DMS53 (cell line): ENCODE results near the gene ZNF407.

Source experiments
- DNase-seq: peaks from one replicate; lab custom pipeline; 2025; lab: John Stamatoyannopoulos, UW

Gene ZNF407

DNA sequence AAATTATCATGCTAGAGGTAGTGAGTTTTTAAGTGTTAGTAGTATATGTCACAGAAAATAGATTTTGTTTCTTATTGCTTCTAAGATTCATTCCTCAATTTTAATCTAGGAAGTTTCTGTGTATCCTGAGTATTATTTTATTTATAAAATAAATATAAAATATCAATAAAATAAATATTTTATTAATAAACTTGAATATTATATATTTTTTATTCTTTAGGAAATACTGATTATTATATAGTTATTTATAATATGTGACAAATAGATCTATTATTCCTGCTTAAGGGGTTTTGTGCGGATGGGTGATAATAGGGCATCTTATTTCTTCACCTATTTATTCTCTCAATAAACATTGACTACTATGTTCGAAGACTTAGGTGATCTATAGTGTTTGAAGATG lies 191.0 kb downstream of the ZNF407 start:
- no peak for DNase-seq

DNA sequence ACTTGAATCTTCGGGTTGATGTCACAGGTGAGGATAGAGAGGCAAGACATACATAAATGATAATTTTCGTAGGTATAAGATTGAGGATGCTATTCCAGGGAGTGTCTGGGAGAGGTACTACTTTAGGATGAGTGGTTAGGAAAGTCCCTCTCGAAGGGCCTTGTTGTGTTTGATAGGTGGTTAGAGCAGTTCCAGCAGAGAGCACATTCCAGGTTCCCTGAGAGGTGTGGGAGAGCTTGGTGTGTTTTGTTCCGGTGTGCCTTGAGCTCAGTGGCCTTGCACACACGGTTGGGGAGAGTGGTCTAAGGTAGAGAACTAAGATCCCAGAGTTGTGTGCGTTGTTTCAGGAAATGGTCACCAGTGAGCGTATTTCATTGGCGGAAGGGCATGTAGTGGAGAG lies 191.4 kb downstream of the ZNF407 start:
- no peak for DNase-seq

DNA sequence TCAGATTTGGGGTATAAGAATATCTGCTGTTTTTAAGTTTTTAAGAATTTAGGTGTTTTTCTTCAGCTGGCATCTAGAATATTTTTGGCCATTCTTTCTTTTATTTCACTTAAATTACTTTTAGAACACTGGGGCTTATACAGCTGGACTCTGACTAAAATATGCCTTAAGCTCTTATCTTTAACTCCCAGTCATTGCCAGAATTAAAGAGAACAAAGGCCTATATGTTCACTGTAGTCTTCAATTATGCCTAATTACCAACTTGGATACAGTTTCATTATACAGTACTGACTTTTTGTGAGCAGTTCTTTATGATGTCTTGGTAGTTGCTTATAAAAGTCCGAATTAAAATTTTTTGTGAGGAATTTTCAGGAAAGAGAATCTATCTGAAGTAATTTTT lies 192.8 kb downstream of the ZNF407 start:
- no peak for DNase-seq

DNA sequence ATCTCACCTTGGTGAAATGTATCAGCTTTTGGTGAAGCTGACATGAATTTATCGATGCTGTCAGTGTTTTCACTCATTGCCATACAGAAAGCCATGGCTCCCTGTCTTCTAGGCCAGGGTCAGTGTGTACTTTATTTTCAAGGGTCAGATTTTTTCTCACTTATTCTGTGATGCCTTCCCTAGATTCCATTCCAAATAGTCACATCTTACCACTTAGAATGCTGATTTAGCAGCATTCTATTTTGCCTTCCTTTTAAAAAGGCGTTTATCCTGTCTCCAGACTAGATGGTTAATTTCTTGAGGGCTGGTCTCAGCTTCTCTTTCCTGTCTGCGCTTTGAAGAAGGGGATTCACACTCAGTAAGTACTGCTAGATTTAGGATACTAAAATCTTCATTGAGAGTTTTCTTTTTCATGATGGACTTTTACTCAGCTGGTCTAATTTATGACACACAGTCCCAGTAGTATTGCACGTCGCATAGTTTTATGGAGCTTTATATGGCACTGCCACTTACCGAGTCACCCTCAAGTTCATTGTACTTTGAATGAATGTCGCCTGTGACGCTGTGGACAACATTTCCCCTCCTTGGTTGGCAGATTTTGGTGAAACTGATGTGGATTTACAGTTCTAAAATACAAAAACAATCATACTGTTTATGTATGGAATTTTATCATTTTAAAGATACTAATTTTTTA lies 194.0 kb downstream of the ZNF407 start:
- no peak for DNase-seq

DNA sequence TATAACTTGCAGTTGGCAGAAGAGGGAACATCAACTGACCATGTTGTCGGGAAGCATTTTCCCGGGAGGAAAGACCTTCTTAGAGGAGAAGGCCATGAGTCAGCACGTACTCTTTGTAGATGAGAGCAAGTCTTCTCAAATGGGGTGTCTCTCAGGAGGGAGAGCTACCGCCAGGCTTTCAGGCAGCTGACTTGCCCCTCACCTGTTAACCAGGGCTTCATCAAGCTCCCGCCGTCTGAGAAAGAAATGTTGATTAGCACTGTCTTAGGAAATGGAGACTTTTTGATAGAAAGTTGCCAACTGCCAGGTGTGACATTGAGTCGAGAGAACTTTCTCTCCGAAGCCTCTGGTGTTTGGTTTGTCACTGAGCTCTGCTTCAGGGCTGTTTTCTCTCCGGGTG lies 196.1 kb downstream of the ZNF407 start:
- no peak for DNase-seq

DNA sequence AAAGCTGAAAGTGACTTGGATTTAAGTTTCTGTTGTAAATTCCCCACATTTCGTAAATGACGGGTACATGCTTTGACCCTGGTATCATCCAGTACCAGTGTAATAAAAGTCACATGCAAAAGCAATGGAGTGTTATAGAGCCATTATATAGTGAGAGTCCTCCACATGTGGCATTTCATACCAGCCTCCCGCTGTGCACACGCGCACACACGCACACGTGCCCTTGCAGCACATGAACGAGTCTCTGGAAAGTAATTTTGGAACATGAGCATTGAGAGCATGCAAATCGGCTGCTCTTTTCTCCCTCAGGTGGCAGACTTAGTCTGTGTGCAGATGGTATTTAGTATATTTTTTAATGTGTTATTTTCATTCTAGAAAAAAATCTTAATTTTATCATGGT lies 198.1 kb downstream of the ZNF407 start:
- no peak for DNase-seq

DNA sequence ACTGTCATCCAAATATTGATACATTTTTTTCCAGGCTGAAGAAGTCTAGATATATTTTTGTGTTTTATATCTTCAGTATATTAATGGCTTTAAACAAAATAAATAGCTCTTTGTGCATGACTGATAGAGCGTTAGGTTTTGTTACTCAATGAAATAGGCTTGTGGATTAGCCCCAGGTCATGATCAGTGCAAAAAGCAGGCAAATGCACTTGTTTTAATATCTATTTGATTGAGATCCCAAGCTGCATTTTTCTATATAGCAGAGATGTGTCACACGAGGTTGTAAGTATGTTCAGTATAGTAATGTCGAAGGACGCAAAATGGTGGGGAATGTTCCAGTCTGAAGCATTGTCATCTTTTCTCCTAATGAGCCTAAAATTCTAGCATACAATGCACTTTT lies 198.5 kb downstream of the ZNF407 start:
- no peak for DNase-seq

DNA sequence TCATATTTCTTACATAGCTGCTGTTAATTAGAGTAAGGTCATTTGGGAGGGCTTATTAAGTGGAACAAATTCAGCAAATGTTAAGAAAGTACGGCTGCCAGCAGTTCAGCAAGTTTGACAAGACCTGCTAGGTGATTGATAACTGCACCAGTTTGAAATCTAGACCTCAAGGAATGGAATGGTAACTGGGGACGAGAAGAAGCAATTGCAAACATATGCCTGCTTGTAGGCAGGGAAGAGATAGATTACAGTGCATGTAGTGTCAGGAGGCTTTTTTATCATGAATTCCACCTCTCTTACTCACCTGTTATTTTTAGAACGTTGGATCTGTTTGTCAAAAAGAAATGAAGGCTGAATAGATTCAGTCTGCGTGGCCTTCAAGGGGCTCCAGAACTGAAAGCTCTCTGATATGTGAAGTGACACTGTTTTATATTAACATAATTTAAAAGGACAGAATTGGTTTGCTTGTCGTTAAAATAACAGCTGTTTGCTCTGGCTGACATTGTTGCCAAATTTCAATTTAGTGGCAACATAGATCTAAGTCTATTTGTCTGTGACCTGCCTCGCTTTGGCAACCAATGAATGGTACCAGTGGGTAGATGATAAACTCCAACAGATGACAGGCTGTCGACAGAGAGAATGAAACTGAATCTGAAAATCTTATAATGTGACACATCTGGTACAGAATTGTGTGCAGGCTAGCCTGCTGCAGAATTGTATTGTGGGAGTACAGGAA lies 199.3 kb downstream of the ZNF407 start:
- no peak for DNase-seq

DNA sequence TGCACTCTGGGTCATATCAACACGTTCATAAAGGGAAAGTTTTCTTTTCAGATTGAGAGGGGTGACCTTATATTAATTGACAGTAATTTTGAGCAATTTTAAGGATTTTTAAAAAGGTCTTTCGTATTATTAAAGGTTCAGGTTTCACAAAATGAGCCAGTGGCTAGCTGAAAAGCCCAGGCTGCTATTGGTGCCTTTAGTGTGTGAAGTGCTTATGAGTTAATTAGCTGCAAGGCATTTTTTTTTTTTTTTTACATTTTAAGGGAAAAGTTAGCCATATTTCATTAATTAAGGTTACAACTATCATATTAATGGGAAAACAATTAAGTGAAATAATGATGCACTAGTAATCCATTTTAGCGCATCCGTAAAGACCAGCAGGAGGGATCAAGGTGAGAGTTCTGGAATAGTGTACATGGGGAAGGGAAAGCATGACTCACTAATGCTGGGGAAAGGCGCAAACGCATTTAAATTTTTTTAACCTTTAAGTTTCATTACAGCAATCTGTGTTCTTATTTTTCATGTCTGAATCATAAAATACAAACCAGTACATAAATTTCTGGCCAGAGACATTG lies 200.0 kb downstream of the ZNF407 start:
- no peak for DNase-seq

DNA sequence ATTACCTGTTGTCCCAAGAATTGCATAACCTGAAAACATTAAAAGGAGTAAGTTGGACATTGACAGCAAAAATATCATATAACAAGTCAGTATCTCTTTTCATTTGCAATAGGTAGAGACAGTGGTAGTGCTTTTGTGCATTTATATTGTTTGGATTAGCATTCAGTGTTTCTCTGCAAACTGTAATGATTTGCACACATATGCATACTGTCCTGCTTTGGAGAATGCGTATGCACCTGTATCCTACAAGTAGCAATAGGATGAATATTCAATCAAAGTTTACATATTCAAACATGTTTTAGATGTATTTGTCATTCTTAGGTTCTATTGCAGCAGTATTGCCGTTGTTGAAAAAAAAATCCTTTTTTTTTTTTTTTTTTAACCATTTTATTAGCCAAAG lies 201.9 kb downstream of the ZNF407 start:
- no peak for DNase-seq

DNA sequence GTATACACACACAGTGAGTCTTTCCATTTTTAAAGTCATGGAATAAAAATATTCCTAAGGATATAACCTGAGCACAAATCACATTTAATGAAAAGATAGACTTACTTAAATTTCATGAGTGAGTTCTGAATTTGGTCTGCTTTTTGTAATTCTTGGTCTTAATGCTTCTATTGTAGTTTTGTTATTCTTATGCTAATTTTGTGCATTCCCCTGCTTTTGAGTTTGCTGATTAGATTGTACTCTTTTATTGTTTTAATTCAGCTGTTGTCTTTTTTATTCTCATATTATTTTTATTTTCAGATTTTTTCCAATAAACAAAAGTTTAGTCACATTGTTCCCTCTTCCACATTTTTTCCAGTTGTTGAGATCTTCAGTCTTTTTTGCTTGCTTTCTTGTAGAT lies 202.4 kb downstream of the ZNF407 start:
- no peak for DNase-seq

DNA sequence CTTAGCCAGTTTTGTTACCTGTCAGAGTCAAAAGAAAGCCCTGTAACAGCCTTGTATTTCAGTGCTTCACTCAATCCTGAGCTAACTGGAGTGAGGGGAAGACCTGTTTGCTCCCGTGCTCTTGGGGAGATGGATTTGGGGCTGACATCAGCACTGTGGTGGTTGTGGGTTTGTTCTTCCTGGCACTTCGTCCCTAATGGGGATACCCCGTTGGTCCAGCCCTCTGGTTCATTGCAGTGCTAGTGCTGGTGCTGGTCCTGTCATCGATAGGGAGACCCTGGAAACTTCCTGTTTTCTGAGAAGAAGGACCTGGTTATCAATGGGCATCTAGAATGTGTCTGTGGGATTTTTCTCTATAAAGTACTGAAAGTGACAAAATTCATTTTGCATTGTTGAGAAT lies 205.4 kb downstream of the ZNF407 start:
- DNase-seq, result no peak

DNA sequence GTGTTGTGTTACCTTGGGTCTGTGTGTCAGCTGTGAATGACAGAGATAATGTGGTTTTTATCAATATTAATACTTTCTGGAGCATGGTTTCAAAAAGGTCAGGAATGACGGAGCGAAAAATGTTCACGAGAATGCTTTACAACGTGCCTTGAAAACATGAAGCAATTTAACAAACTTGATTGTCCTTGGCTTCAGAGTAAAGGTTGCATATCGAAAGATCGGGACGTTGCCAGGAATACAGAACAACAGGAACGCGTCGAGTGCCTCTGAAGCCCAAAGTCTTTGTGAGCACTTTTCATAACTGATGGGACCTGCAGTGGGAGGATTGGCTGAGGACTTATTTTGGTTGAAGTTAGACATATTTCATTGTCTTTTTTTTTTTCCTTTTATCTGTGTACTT lies 206.1 kb downstream of the ZNF407 start:
- no peak for DNase-seq

DNA sequence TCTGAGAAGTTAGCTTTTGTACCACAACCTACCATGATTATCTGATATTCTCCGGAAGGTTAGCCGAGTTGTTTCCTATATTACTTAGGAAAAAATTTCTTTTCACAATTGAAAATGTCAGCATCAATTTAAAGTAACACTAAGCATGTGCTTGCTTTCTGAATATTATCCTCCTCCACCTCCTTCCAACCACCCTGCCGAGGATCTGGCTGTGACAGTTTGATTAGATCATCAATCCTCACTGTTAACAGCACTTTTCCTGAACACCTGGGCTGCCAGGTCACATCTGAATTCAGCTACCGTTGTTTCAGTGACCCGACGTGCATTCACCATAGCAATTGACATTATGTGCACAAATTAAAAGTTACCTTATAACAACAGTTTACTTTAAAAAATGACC lies 207.0 kb downstream of the ZNF407 start:
- DNase-seq, result no peak

DNA sequence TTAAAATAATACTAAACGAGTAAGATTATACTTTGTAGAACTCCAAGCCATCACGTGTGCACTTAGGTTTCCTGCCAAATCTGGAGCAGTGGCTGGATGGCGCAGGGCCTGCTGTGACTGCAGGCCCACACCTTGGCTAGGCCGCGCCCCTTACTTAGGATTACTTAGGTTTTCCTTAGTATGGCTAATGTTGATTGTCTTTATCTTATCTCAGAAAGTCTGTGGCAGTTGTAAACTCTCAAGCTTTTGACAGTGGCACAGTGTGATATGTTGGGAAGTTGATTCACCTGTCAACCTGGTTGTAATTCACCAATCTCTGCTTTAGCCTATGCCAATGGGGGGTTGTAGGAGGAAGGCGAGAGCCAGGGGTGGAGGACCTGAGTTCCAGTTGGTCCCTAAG lies 208.4 kb downstream of the ZNF407 start:
- DNase-seq, result no peak

DNA sequence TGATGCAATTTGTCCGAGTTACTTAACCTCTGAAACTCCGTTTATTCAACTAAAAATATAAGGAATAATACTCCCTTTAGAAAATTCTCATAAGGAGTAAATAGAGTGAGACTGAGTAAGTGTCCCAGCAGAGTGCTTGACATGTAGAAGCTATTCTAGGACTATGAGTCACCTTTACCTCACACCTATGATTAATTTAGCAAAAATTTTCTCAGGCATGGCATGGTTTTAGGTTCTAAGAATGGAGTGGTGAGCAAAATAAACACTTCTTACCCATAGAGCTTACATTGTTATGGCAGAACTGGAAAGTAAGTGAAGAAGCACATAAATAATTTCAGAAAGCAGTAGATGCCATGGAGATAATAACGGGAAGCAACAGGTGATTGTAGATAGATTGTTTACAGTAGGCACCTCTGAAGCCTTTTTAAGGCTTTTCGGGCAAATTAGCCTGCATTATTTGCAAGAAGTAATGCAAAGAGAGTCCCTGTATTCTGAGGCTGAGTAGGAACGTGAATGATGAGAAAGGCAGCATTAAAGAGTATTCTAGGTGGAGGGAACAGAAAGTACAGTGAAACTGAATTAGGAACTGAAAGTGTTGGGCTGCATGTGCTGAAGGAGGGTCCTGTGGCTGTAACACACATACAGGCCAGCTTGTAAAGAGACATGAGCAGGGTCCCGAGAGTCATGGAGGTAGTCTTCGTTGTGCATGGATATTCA lies 209.2 kb downstream of the ZNF407 start:
- DNase-seq, result peak; percentile 93

DNA sequence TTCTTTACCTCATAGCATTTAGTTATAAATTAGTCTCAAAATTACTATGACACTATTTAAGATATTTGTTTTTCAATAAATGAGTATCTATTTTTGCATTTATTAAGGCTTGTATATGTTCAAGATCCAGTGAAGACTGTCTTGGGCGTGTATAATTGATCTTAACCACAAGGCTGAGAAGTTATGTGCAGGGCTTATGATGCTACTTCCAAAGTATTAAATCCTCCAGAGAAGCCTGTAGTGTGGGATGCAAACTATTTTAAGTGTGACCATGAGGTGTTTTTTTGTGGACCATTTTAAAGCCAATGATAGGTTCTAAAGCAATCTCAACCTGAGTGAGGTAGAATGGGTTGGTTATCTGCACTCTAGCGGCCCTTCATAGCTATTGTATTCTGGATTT lies 219.9 kb downstream of the ZNF407 start:
- no peak for DNase-seq

DNA sequence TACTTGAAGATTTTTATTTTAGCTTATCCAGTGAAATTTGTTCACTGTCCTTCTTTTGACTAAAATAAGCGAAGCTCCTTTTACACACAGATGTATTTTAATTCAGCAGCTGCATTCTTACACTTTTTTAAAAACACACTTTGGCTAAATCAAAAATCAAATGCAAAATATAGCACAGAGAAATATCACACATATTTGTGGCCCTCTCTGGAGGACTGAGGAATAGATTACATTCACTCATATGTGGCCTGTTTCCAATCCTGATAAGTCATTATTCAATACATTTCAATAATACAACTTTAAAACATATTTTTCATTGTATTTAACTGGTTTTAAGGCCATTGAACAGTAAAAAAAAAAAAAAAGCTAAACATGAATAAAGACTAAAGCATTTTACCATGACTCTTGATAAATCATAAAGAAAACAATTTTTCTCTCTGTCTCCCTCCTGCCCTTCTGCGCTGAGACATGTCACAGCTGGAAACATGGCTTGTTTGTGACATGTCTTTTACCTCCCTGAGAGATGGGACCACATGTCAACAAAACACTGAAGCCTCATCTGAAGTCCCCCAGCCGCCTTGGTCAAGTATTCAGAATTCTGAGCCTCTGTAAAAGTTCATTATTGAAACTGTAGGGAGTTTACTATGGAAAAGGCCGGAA lies 221.0 kb downstream of the ZNF407 start:
- no peak for DNase-seq

DNA sequence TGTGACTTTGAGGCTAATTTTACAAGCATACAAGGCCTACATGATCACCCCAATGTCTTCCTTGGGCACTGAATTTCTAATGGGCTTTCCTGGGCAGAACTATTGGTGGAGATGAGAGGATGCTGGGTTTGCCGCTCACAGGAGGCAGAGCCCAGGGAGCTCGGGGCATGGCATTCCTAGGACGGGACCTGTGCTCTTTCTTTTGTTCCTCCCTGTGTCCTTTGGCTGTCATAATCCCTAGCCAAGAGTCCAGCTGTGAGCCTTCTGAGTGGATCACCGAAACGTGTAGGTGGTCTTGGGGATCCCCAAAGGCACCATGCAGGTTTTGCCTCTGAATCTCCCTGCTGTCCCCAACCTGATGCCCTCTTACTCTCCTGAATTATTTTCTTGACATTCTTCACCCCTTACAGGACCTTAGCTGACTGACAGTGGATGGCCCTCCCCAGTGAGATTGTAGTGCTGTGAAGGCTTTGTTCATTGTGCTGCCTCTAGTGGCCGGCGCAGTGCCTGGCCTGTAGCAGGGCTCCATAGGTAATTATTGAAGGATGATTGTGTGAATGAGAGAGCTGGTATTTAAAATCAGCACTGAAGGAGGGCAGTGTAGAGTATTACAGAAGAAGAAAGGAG lies 221.9 kb downstream of the ZNF407 start:
- DNase-seq, result peak; percentile 65

DNA sequence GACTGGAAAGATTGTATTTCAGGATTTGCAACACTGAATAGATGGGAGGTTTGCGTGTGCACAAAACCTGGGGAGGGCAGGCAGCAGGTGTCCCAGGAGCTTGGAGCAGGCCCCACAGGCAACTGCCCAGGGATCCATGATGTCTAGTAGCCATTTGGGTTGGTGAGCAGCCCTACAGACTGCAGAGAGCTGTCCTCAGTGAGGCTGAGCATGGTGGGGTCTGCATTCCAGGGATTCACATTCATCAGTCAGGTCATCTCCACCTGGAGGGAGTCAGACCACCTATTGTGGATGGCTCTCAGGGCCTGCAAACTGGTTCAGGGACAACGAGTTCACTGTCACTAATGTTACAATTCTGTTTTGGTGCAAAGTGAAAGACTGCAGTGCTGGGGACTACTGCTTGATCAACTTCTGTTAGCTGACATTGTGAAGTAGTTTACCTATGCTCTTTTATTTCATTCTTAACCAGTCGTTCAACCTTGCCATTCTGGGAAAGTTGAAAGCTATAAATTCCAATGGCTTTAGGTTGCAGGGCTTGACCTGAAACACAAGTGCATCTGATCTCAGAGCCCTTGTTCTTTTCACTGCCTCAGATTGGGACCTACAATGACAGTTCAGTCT lies 222.6 kb downstream of the ZNF407 start:
- DNase-seq, result peak; percentile 20

DNA sequence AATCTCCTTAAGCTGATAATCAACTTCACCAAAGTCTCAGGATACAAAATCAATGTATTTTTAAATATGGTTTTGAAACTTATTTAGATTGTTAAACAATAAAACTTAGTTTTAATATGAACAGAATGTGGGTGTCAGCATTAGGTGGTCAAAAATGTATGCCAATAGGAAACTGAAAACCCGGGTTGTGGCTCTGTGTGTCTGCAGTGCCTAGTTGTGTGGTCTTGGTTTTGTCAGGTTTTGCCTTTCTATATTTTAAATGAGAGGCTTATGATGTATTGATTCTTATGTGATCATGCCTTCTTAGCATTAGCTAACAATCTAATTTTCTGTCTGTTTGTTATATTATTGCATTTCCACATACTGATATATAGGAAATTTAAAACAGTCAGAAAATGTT lies 227.8 kb downstream of the ZNF407 start:
- DNase-seq, result no peak
